Smooth muscle cell (in vitro differentiated cells): ENCODE measurements around the gene PTPRM. TPM values are rescaled to one million over a fixed set of nuclear protein-coding genes. Genes with fewer than 3 reads are reported as not detected.

Source experiments
- DNase-seq: peaks from one replicate; lab custom pipeline; 2025; ENCODE audit not compliant: unreplicated experiment; lab: John Stamatoyannopoulos, UW
- H2AFZ ChIP-seq: fragments of 200-600 bp; sonication (generic); 2 replicates; pipeline ENCODE4 v1.6.0; 2016; ENCODE audit warnings: antibody characterized with exemption, low read depth, mild to moderate bottlenecking
- H3F3A ChIP-seq: fragments of 200-600 bp; sonication (generic); 2 replicates; pipeline ENCODE4 v1.6.0; 2017; ENCODE audit warnings: antibody characterized with exemption, low read depth
- H3K27ac ChIP-seq: fragments of 200-600 bp; sonication (generic); 2 replicates; pipeline ENCODE4 v1.5.1; 2016; ENCODE audit warnings: low read depth, mild to moderate bottlenecking
- H3K27me3 ChIP-seq: fragments of 200-600 bp; sonication (generic); 2 replicates; pipeline ENCODE4 v1.6.1; 2016; ENCODE audit warnings: low read depth, mild to moderate bottlenecking
- H3K36me3 ChIP-seq: fragments of 200-600 bp; sonication (generic); 2 replicates; pipeline ENCODE4 v1.5.1; 2016; ENCODE audit warnings: low read depth
- H3K4me1 ChIP-seq: fragments of 200-600 bp; sonication (generic); 2 replicates; pipeline ENCODE4 v1.5.1; 2016; ENCODE audit warnings: low read depth
- H3K4me2 ChIP-seq: fragments of 200-600 bp; sonication (generic); 2 replicates; pipeline ENCODE4 v1.6.0; 2016; ENCODE audit warnings: mild to moderate bottlenecking
- H3K4me3 ChIP-seq: fragments of 200-600 bp; sonication (generic); 2 replicates; pipeline ENCODE4 v1.5.1; 2016; ENCODE audit warnings: mild to moderate bottlenecking
- H3K79me2 ChIP-seq: fragments of 200-600 bp; sonication (generic); 2 replicates; pipeline ENCODE4 v1.6.0; 2016; ENCODE audit warnings: low read depth, mild to moderate bottlenecking
- H3K9ac ChIP-seq: fragments of 200-600 bp; sonication (generic); 2 replicates; pipeline ENCODE4 v1.6.0; 2016; ENCODE audit warnings: low read depth
- H3K9me3 ChIP-seq: fragments of 200-600 bp; sonication (generic); replicated peaks from 2 replicates; pipeline ENCODE4 v1.5.1; 2016; ENCODE audit warnings: low read depth
- H4K20me1 ChIP-seq: fragments of 200-600 bp; sonication (generic); 2 replicates; pipeline ENCODE4 v1.6.0; 2016; ENCODE audit warnings: low read depth
- WGBS: methylation state at CpG from one replicate; pipeline ENCODE4 v1.1.7; 2016; ENCODE audit warnings: low lambda C conversion rate; 5-methylcytosine and 5-hydroxymethylcytosine counted together
- polyA plus RNA-seq: library from polyadenylated mRNA; unstranded; fragments of >200 nt; fragmentation: Nextera tagmentation; extraction: Ambion mirVana; gene quantifications from 2 replicates; pipeline ENCODE4 v1.2.1, GENCODE V29; 2016
- total RNA-seq: library from RNA; depleted of rRNA; stranded (reverse); fragments of >200 nt; gene quantifications from 2 replicates; pipeline ENCODE4 v1.2.3, GENCODE V29; 2014
- TF ChIP-seq, protein P1 (sequence below): fragments of 200-600 bp; sonication (generic); IDR thresholded peaks from 2 replicates; pipeline ENCODE4 v1.5.1; 2017; ENCODE audit warnings: borderline replicate concordance, mild to moderate bottlenecking, antibody characterized with exemption; ENCODE audit not compliant: insufficient read depth, poor library complexity, severe bottlenecking

Gene PTPRM
- total and polyA plus RNA-seq, 2 experiments from 2014 or later = 57.5 to 115 TPM

DNA sequence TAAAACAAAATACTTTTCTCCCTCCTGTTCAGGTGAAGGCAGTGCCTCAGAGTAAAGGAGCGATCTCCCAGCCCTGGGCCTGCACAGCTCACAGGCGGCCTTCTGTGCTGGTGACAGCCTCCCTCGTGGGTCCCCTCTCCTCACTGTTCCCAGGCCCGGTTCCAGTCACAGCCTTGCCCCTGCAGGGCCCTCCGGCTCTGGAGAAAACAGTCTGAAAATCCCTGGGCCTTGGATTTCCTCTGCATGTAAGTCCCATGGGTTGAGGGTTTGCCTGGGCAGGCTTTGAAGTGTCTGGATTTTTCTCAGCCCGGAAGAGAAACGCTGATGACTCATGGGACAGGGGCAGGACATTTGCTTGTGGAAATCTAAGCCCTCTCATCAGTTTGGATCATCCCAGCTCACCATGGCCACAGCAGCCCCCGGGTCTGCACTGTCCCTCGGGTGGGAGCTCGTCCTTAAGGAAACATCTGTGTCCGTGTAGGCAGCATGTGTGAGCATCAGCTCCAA is 856.0 kb downstream of the PTPRM start:
- WGBS = 12% methylated on average over 11 of the region's 11 CpGs
- Histone ChIP-seq H4K20me1 (no peaks in the 10 kb centered on the region), H3K79me2 (no peaks in the 10 kb centered on the region), H3K27ac (peak overlapping the region; percentile 85), H3K4me3 (no peak overlapping the region), H3K9me3 (no peaks in the 10 kb centered on the region), H2AFZ (no peak overlapping the region), H3K4me1 (peaks cover 8% of the 10 kb centered on the region), H3F3A (peaks cover 19% of the 10 kb centered on the region), H3K9ac (peak overlapping the region; percentile 18), H3K27me3 (no peaks in the 10 kb centered on the region), H3K36me3 (no peaks in the 10 kb centered on the region), H3K4me2 (peak overlapping the region; percentile 65)
- TF ChIP-seq, protein P1, sequence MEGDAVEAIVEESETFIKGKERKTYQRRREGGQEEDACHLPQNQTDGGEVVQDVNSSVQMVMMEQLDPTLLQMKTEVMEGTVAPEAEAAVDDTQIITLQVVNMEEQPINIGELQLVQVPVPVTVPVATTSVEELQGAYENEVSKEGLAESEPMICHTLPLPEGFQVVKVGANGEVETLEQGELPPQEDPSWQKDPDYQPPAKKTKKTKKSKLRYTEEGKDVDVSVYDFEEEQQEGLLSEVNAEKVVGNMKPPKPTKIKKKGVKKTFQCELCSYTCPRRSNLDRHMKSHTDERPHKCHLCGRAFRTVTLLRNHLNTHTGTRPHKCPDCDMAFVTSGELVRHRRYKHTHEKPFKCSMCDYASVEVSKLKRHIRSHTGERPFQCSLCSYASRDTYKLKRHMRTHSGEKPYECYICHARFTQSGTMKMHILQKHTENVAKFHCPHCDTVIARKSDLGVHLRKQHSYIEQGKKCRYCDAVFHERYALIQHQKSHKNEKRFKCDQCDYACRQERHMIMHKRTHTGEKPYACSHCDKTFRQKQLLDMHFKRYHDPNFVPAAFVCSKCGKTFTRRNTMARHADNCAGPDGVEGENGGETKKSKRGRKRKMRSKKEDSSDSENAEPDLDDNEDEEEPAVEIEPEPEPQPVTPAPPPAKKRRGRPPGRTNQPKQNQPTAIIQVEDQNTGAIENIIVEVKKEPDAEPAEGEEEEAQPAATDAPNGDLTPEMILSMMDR = no peak
- DNase-seq = peak; percentile 29

DNA sequence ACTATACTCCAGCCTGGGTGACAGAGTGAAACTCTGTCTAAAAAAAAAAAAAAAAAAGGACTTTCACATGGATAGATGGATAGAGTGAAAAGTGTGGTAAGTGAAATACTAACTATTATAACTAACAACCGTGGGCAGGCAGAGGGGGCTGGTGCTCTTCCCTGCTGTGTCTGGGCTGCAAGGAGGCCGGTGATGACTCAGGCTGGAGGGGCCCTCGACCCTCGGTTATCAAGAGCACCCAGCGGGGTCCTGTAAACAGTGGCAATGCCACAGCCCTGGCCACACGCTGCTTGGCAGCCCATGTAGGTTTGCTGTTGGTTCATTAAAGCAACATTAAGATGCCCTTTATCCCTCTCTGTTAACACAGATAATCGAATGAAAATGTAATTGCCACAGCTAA is 857.4 kb downstream of the PTPRM start:
- Histone ChIP-seq H3K27ac (peak overlapping the region; percentile 85), H2AFZ (no peak overlapping the region), H3K4me3 (no peak overlapping the region), H4K20me1 (no peaks in the 10 kb centered on the region), H3K9me3 (no peaks in the 10 kb centered on the region), H3K4me2 (peak overlapping the region; percentile 71), H3K27me3 (no peaks in the 10 kb centered on the region), H3K79me2 (no peaks in the 10 kb centered on the region), H3K9ac (no peak overlapping the region), H3K4me1 (peaks cover 8% of the 10 kb centered on the region), H3F3A (peaks cover 19% of the 10 kb centered on the region), H3K36me3 (no peaks in the 10 kb centered on the region)
- 33% methylated on average over 7 of the region's 7 CpGs for WGBS
- TF ChIP-seq, protein P1 = no peak
- no peak for DNase-seq

DNA sequence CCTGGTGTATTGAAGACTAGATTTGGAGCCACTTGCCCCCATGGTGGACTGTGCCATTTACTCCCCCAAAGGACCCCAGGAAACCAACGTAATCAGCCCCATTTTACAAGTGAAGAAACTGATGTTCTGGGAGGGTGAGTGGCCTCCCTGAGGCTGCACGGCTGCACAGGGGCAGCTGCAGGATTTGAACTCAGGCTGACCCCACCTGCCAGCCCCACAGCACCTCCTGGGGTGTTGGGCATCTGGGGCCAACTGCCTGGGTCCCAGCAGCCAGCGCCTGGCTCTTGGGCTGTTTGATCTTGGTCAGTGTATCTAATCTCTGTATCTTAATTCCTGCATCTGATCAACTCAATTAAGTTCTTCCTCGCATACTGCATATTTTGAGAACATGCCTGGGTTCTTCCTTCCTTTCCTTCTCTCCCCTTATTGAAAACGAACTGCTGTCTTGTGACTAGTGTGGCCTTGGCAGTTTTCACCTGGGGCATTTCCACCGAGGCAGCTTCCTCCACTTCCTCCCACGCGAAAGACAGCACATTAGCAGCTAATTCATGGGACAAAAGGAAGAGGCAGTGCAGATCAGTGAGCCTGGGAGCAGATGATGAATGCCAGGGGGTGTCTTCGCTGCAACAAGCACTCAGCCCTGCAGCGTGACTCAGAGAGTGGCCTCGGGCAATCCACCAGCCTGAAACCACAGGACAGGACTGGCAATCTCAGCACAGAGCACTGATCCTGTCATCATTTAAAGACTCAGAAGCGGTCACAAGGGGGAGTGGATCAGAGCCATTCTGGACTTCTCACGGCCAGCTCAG is 858.0 kb downstream of the PTPRM start:
- DNase-seq = peak; percentile 25
- TF ChIP-seq, protein P1 = no peak
- no peak overlapping the region for H2AFZ ChIP-seq

More for the DNA sequence above, 858.0 kb downstream of the PTPRM start:
- no peak overlapping the region for H3K4me3 ChIP-seq
- H3F3A ChIP-seq = peaks cover 19% of the 10 kb centered on the region
- no peaks in the 10 kb centered on the region for H3K79me2 ChIP-seq
- H3K4me2 ChIP-seq = peak overlapping the region; percentile 71
- no peaks in the 10 kb centered on the region for H3K27me3 ChIP-seq
- H3K9me3 ChIP-seq = no peaks in the 10 kb centered on the region
- H3K27ac ChIP-seq = peak overlapping the region; percentile 85
- 15% methylated on average over 13 of the region's 13 CpGs for WGBS
- H3K9ac ChIP-seq = no peak overlapping the region
- H4K20me1 ChIP-seq = no peaks in the 10 kb centered on the region
- H3K36me3 ChIP-seq = no peaks in the 10 kb centered on the region
- peaks cover 8% of the 10 kb centered on the region for H3K4me1 ChIP-seq
